Loucy (cell line): ENCODE results near the gene RCN2.
"Not testable (repeated sequence)": the region's sequence is repeated elsewhere in the genome, so short reads cannot be mapped to it uniquely, and the experiment has no call there.

Source experiments
- H2AFZ ChIP-seq: fragments of 200-600 bp; sonication (generic); 2 replicates; pipeline ENCODE4 v1.6.0; 2016; ENCODE audit warnings: antibody characterized with exemption, mild to moderate bottlenecking, low read length, moderate library complexity
- H3F3A ChIP-seq: fragments of 200-600 bp; 2 replicates; pipeline ENCODE4 v1.6.0; 2016; ENCODE audit warnings: antibody characterized with exemption, low read depth, mild to moderate bottlenecking
- H3K27me3 ChIP-seq: fragments of 200-600 bp; sonication (generic); 2 replicates; pipeline ENCODE4 v1.6.1; 2014; ENCODE audit warnings: low read length, mild to moderate bottlenecking; ENCODE audit not compliant: insufficient read depth, poor library complexity, severe bottlenecking
- H3K36me3 ChIP-seq: fragments of 200-600 bp; sonication (generic); 2 replicates; pipeline ENCODE4 v1.6.1; 2016; ENCODE audit warnings: low read length; ENCODE audit not compliant: insufficient read depth
- H3K4me1 ChIP-seq: fragments of 200-600 bp; sonication (generic); 2 replicates; pipeline ENCODE4 v1.5.1; 2014; ENCODE audit warnings: low read length, mild to moderate bottlenecking; ENCODE audit not compliant: insufficient read depth, poor library complexity, severe bottlenecking
- H3K4me2 ChIP-seq: fragments of 200-600 bp; sonication (generic); 2 replicates; pipeline ENCODE4 v1.6.0; 2014; ENCODE audit warnings: antibody characterized with exemption, low read length, low read depth, mild to moderate bottlenecking; ENCODE audit not compliant: poor library complexity, severe bottlenecking
- H3K4me3 ChIP-seq: fragments of 200-600 bp; sonication (generic); 2 replicates; pipeline ENCODE4 v1.5.1; 2014; ENCODE audit warnings: low read length, mild to moderate bottlenecking, mixed read lengths; ENCODE audit not compliant: poor library complexity, severe bottlenecking
- H3K79me2 ChIP-seq: fragments of 200-600 bp; sonication (generic); 2 replicates; pipeline ENCODE4 v1.6.1; 2014; ENCODE audit warnings: low read length; ENCODE audit not compliant: insufficient read depth
- H3K9ac ChIP-seq: fragments of 200-600 bp; sonication (generic); 2 replicates; pipeline ENCODE4 v1.6.0; 2014; ENCODE audit warnings: mild to moderate bottlenecking, low read depth, low read length, moderate library complexity; ENCODE audit not compliant: poor library complexity, severe bottlenecking
- H3K9me2 ChIP-seq: fragments of 200-600 bp; sonication (generic); replicated peaks from 2 replicates; pipeline ENCODE4 v1.6.1; 2016; ENCODE audit warnings: low read depth, low read length, mixed read lengths
- H3K9me3 ChIP-seq: fragments of 200-600 bp; sonication (generic); 2 replicates; pipeline ENCODE4 v1.6.1; 2014; ENCODE audit warnings: mild to moderate bottlenecking, antibody characterized with exemption, low read length, low read depth; ENCODE audit not compliant: insufficient read depth
- H4K20me1 ChIP-seq: fragments of 200-600 bp; sonication (generic); 2 replicates; pipeline ENCODE4 v1.6.0; 2014; ENCODE audit warnings: antibody characterized with exemption, low read length, mild to moderate bottlenecking; ENCODE audit not compliant: insufficient read depth, poor library complexity, severe bottlenecking
- EZH2phosphoT487 ChIP-seq: fragments of 200-600 bp; IDR thresholded peaks from 2 replicates; pipeline ENCODE4 v1.6.1; 2018; ENCODE audit warnings: antibody characterized with exemption, mild to moderate bottlenecking, moderate library complexity, borderline replicate concordance
- TF ChIP-seq, protein P1 (sequence below): fragments of 200-600 bp; sonication (generic); conservative IDR thresholded peaks from 2 replicates; pipeline ENCODE4 v1.5.1; 2014; ENCODE audit warnings: mild to moderate bottlenecking, antibody characterized with exemption, low read length

RCN2 gene

DNA sequence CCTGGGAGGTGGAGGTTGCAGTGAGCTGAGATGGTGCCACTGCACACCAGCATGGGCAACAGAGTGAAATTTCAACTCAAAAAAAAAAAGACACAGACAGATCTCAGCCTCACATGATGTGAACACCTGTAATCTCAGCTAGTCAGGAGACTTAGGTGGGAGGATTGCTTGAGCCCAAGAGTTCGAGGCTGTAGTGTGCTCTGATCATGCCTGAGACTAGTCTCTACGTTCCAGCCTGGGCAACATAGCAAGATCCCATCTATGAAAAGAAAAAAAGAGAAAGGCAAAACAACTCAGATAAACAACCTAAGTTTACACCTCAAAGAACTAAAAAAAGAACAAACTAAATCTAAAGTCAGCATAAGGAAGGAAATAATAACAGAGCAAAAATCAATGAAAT is 37.4 kb upstream of the RCN2 start:
- H3F3A ChIP-seq, result no peaks in the 10 kb centered on the region
- no peaks in the 10 kb centered on the region for H3K9me2 ChIP-seq
- TF ChIP-seq EZH2phosphoT487, result no peak
- TF ChIP-seq, protein P1, sequence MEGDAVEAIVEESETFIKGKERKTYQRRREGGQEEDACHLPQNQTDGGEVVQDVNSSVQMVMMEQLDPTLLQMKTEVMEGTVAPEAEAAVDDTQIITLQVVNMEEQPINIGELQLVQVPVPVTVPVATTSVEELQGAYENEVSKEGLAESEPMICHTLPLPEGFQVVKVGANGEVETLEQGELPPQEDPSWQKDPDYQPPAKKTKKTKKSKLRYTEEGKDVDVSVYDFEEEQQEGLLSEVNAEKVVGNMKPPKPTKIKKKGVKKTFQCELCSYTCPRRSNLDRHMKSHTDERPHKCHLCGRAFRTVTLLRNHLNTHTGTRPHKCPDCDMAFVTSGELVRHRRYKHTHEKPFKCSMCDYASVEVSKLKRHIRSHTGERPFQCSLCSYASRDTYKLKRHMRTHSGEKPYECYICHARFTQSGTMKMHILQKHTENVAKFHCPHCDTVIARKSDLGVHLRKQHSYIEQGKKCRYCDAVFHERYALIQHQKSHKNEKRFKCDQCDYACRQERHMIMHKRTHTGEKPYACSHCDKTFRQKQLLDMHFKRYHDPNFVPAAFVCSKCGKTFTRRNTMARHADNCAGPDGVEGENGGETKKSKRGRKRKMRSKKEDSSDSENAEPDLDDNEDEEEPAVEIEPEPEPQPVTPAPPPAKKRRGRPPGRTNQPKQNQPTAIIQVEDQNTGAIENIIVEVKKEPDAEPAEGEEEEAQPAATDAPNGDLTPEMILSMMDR, result no peak
- peaks cover 3% of the 10 kb centered on the region; the same call in 1 of the 2 replicates for H3K79me2 ChIP-seq
- H3K4me1 ChIP-seq, result no peaks in the 10 kb centered on the region
- H2AFZ ChIP-seq, result no peak overlapping the region
- H3K36me3 ChIP-seq, result no peaks in the 10 kb centered on the region
- no peak overlapping the region for H3K9ac ChIP-seq
- no peaks in the 10 kb centered on the region for H3K27me3 ChIP-seq
- no peaks in the 10 kb centered on the region for H4K20me1 ChIP-seq
- H3K4me2 ChIP-seq, result no peak overlapping the region
- H3K4me3 ChIP-seq, result no peak overlapping the region
- no peaks in the 10 kb centered on the region for H3K9me3 ChIP-seq

DNA sequence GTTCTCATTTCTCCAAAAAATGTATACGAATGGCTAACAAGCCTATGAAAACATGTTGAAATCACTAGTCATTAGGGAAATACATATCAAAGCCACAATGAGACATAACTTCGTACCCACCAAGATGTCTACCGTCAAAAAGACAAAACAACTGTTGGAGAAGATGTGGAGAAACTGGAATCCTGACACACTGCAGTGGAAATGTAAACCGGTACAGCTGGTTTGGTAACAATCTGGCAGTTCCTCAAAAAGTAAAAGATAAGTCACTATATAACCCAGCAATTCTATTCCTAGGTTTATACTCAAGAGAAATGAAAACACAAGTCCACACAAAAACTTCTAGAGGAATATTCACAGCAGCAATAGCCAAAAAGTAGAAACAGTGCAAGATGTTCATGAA is 33.4 kb upstream of the RCN2 start:
- H3K4me1 ChIP-seq, result peaks cover 2% of the 10 kb centered on the region
- H4K20me1 ChIP-seq, result peaks cover 2% of the 10 kb centered on the region
- H3K4me3 ChIP-seq, result no peak overlapping the region
- H3K9me2 ChIP-seq, result no peaks in the 10 kb centered on the region
- H3F3A ChIP-seq, result no peaks in the 10 kb centered on the region
- TF ChIP-seq, protein P1, result no peak
- no peak for TF ChIP-seq EZH2phosphoT487
- H3K9me3 ChIP-seq, result no peaks in the 10 kb centered on the region
- no peaks in the 10 kb centered on the region for H3K27me3 ChIP-seq
- H3K36me3 ChIP-seq, result no peaks in the 10 kb centered on the region
- no peak overlapping the region for H3K4me2 ChIP-seq
- H3K79me2 ChIP-seq, result peaks cover 11% of the 10 kb centered on the region; the same call in 1 of the 2 replicates
- H2AFZ ChIP-seq, result no peak overlapping the region
- no peak overlapping the region for H3K9ac ChIP-seq

DNA sequence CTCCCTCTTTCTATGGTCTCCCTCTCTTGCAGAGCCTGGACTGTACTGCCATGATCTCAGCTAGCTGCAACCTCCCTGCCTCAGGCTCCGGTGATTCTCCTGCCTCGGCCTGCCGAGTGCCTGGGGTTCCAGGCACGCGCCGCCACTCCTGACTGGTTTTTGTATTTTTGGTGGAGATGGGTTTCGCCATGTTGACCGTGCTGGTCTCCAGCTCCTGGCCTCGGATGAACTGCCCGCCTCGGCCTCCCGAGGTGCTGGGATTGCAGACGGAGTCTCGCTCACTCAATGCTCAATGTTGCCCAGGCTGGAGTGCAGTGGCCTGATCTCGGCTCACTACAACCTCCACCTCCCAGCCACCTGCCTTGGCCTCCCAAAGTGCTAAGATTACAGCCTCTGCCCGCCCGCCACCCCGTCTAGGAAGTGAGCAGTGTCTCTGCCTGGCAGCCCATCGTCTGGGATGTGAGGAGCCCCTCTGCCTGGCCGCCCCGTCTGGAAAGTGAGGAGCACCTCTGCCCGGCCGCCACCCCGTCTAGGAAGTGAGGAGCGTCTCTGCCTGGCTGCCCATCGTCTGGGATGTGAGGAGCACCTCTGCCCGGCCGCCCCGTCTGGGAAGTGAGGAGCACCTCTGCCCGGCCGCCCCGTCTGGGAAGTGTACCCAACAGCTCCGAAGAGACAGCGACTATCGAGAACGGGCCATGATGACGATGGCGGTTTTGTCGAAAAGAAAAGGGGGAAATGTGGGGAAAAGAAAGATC is 32.2 kb upstream of the RCN2 start:
- not testable (repeated sequence) for H3K9me2 ChIP-seq, H4K20me1 ChIP-seq, H3K9me3 ChIP-seq, H3K4me2 ChIP-seq, H2AFZ ChIP-seq, H3K9ac ChIP-seq, H3K36me3 ChIP-seq, H3F3A ChIP-seq, H3K4me3 ChIP-seq, H3K27me3 ChIP-seq
- H3K79me2 ChIP-seq, result peaks cover 11% of the 10 kb centered on the region; the same call in 1 of the 2 replicates
- H3K4me1 ChIP-seq, result peaks cover 14% of the 10 kb centered on the region

DNA sequence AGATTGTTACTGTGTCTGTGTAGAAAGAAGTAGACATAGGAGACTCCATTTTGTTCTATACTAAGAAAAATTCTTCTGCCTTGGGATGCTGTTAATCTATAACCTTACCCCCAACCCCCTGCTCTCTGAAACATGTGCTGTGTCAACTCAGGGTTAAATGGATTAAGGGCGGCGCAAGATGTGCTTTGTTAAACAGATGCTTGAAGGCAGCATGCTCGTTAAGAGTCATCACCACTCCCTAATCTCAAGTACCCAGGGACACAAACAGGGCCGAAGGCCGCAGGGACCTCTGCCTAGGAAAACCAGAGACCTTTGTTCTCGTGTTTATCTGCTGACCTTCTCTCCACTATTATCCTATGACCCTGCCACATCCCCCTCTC is 31.6 kb upstream of the RCN2 start:
- H3K4me3 ChIP-seq, H4K20me1 ChIP-seq, H2AFZ ChIP-seq, H3K4me2 ChIP-seq, H3K27me3 ChIP-seq, H3F3A ChIP-seq, H3K9me2 ChIP-seq, H3K36me3 ChIP-seq, H3K9ac ChIP-seq, H3K9me3 ChIP-seq: not testable (repeated sequence)
- H3K4me1 ChIP-seq, result peaks cover 18% of the 10 kb centered on the region
- peaks cover 16% of the 10 kb centered on the region; the same call in 1 of the 2 replicates for H3K79me2 ChIP-seq
